Activated naive CD8-positive, alpha-beta T cell treated with anti-CD3 and anti-CD28 coated beads, Interleukin-2, amount 50 U/mL, for 24 hours (primary cell): ENCODE measurements around the gene CRYGN.

Experiments used
- ATAC-seq: fragments of 150-1000 bp; cut with Tn5 transposase; one replicate; pipeline ENCODE4 v1.10.0; 2021
- DNase-seq: peaks from one replicate; pipeline ENCODE4 v3.0.0; 2021
- H3K27ac Mint-ChIP-seq: one replicate; pipeline ENCODE4 v1.8.0; 2021; ENCODE audit warnings: mild to moderate bottlenecking, mixed read lengths
- H3K27me3 Mint-ChIP-seq: one replicate; pipeline ENCODE4 v1.8.0; 2021; ENCODE audit warnings: mixed read lengths
- H3K36me3 Mint-ChIP-seq: one replicate; pipeline ENCODE4 v1.8.0; 2021; ENCODE audit warnings: low read depth, mixed read lengths
- H3K4me1 Mint-ChIP-seq: one replicate; pipeline ENCODE4 v1.8.0; 2021; ENCODE audit warnings: mixed read lengths
- H3K4me3 Mint-ChIP-seq: one replicate; pipeline ENCODE4 v1.8.0; 2021; ENCODE audit warnings: mild to moderate bottlenecking, moderate library complexity, mixed read lengths
- H3K9me3 Mint-ChIP-seq: one replicate; pipeline ENCODE4 v1.8.0; 2021; ENCODE audit warnings: mixed read lengths

The CRYGN gene

DNA sequence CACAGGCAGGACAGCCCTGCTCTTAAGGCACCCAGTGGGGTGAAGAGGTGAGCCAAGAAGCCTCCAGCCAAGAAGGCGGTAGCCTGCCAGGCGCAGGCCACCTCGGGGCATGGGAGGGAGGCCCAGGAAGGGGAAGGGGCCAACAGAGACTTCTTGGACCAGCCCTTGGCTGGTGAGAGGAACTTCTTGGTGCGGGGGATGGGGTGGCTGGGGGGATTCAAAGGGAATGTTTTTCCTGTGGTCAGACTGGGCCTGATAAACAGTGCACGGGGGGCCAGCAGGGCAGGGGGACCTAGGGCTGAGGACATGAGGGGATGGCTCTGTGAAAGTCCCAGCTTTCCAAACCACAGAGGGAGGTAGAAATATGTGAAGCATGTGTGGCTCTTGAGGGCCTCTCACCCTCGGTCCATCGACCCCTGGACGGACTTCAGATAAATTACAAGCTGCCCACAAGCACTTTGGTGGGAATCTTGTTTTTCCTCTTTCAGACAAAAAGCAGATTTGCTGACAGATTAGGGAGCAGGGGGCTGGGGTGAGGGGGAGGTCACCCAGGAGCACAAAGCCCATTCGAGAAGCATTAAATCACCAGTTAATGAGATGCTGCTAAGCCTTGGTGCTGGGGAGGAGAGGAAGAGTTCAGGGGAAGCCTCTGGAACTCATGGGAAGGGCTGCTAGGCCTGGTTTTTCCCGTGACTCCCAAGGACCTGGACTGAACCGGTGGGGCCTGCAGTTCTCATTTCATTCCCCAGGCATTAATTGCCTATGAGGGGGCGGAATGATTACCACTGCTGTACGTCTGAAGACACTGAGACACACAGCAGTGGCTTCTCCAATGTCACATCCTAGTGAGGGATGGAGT lies 11.3 kb downstream of the CRYGN start:
- Mint-ChIP-seq H3K27me3 (no peaks in the 10 kb centered on the region), H3K4me1 (peaks cover 43% of the 10 kb centered on the region), H3K4me3 (no peak overlapping the region), H3K36me3 (no peaks in the 10 kb centered on the region), H3K27ac (no peak overlapping the region), H3K9me3 (no peaks in the 10 kb centered on the region)
- DNase-seq (no peak), ATAC-seq (no peak)

DNA sequence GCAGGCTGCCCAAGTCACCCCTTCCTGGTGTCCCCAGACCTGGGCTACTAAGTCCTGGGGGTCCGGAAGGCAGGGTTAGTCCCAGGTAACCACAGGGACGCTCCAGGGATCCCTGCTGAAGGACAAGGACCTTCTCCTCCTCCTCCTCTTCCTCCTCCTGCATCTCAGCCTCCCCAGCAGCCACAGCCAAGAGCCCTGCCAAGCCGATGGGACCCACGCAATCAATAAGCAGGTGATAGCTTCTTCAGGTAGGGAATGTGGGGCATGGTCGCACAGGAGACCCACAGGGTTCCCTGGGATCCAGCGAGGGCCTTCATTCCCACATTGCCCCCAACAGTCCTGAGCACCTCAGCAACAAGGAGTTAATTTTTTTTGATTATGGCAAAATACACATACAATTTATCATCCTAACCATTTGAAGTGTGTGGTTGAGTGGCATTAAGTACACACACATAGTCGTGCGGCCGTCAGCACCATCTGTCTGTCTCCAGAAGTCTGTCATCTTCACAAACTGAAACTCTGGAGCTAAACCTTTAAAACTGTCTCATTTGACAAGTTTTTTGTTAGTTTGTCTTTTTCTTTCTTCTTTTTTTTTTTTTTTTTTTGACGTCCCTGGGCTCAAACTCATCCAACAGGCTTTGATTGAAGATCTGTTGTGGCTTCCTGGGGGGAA lies 12.1 kb downstream of the CRYGN start:
- Mint-ChIP-seq H3K27me3 (no peaks in the 10 kb centered on the region), H3K36me3 (no peaks in the 10 kb centered on the region), H3K27ac (no peak overlapping the region), H3K9me3 (no peaks in the 10 kb centered on the region), H3K4me1 (peaks cover 35% of the 10 kb centered on the region), H3K4me3 (no peak overlapping the region)
- DNase-seq (no peak), ATAC-seq (no peak)

DNA sequence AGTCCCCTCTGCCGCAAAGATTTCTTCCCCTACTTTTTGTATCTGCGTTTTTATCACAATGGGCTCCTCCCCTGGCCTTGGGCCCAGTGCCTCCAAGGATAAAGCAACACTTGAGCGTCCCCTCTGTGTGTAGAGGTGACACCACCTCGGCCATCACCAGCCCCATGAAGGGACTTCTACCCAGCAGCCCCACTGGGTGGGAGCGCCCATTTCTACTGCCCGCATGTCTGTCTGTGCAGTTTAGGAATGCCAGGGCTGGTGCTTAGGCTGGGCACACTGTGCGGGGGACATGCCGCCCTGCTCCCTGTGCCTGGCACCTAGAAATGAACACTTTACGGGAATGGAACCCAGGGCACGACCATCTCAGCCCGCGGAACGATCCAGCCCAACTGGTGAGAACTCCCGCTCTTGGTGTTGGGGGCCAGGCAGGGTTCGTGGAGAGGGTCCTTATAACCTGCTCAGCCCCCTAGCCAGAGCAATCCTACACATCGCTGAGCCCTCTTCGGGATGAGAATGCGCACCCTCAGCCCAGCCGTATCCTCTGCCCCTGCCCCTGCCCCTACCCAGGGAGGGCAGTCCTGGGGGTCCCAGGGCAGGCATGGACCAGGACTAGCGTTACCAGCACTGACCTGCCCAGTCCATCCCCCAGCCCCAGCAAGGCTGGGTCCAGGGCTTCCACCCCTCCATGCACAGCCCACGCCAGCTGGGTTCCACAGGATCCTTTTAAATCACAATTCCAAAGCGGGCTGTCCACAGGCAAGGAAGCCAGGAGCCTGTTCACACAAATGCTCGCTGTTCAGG lies 12.8 kb downstream of the CRYGN start:
- H3K27ac Mint-ChIP-seq = no peak overlapping the region
- H3K4me1 Mint-ChIP-seq = peaks cover 31% of the 10 kb centered on the region
- no peaks in the 10 kb centered on the region for H3K36me3 Mint-ChIP-seq
- ATAC-seq = no peak
- H3K4me3 Mint-ChIP-seq = no peak overlapping the region
- H3K9me3 Mint-ChIP-seq = no peaks in the 10 kb centered on the region
- DNase-seq = no peak
- no peaks in the 10 kb centered on the region for H3K27me3 Mint-ChIP-seq

DNA sequence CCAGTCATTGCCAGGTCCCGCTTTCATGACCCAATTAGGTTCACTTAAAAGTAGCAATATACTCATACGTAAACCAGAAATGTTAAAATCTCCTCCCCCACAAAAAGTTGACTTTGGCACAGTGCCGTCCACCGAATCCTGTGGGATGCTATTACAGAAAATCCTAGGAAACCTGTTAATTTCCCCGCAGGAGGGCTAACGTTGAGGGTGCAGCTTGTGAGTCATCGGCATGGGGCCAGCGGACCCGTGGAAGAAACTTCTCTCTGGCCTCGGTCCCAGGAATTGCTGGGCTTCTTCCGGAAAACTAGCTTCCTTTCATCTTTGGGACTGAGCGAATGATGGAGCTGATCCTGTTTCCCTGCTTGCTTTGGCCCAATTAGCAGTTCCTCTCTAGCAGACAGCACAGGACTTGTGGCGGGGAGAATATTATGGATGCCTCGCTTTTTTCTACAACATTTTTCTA lies 13.5 kb downstream of the CRYGN start:
- Mint-ChIP-seq H3K9me3 (no peaks in the 10 kb centered on the region), H3K27me3 (no peaks in the 10 kb centered on the region), H3K36me3 (no peaks in the 10 kb centered on the region), H3K4me3 (no peak overlapping the region), H3K4me1 (peaks cover 29% of the 10 kb centered on the region), H3K27ac (no peak overlapping the region)
- no peak for DNase-seq
- no peak for ATAC-seq

DNA sequence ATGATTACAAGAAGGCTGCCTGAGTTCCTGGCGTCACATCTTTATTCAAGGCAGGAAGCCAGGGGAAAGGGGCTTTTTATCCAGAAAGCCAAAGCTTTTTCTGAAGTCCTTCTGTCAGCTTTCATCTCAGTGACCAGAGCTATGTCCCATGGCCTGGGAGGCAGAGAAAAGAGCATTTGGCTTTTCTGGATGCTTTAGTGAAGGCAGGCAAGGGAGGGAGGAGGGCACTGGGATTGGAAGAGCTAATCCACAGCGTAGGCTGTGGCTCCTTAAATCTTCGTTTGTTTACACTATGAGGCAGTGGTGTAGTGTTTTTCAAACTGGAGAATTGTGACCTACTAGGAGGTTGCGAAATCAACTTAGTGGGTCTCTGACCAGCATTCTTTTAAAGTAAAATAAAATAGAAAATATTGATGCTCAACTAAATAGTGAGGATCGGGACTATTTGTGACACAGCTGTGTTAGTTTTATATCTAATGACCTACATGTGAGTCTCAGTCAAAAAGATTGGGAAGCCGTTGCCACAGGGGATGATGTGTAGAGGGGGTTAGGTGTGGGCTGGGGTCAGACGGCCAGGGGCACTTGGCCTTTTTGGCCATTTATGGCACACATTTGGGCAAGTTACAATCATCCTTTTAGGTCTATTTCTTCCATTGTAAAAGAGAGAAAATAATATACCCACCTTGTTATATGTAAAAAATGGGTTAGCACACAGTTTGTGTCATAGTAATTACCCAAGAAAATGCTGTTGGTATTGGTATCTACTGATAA lies 14.1 kb downstream of the CRYGN start:
- Mint-ChIP-seq H3K9me3 (no peaks in the 10 kb centered on the region), H3K27me3 (no peaks in the 10 kb centered on the region), H3K4me3 (no peak overlapping the region), H3K36me3 (no peaks in the 10 kb centered on the region), H3K27ac (no peak overlapping the region), H3K4me1 (peaks cover 29% of the 10 kb centered on the region)
- ATAC-seq (no peak), DNase-seq (no peak)

DNA sequence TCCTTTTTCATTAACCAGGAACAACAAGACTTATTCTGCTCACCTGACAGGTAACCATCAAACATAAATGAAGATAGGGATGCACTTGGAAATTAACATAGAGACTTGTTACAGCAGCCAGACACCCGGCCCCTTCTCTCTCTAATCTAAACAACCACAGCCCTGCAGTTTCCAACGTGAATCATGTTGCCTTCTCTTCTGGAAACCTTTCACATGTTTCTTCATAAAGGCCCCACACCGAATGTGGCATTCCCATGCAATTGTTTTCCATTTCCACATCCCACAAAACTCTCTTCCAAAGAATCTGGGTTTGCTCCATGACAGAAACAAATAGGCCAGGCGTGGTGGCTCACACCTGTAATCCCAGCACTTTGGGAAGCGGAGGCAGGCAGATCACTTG lies 15.1 kb downstream of the CRYGN start:
- Mint-ChIP-seq H3K4me1 (peaks cover 22% of the 10 kb centered on the region), H3K9me3 (no peaks in the 10 kb centered on the region), H3K27ac (no peak overlapping the region), H3K4me3 (no peak overlapping the region), H3K36me3 (peaks cover 3% of the 10 kb centered on the region), H3K27me3 (no peaks in the 10 kb centered on the region)
- DNase-seq (no peak), ATAC-seq (no peak)

DNA sequence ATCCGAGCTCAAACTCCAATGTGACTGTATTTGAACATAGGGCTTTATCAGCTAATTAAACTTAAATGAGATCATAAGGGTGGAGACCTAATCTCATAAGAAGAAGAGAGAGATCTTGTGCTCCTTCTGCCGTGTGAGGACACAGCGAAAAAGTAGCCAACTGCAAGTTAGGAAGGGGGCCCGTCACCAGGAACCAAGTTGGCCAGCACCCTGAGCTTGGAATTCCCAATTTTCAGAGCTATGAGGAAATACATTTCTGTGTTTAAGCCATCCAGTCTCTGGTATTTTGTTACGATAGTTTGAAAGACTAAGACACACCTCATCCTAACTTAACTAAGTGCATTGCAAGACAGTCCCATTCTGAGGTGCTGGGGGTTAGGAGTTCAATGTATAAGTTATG lies 16.0 kb downstream of the CRYGN start:
- Mint-ChIP-seq H3K36me3 (peaks cover 3% of the 10 kb centered on the region), H3K27ac (no peak overlapping the region), H3K27me3 (no peaks in the 10 kb centered on the region), H3K4me1 (peaks cover 13% of the 10 kb centered on the region), H3K9me3 (no peaks in the 10 kb centered on the region), H3K4me3 (no peak overlapping the region)
- no peak for DNase-seq
- no peak for ATAC-seq

DNA sequence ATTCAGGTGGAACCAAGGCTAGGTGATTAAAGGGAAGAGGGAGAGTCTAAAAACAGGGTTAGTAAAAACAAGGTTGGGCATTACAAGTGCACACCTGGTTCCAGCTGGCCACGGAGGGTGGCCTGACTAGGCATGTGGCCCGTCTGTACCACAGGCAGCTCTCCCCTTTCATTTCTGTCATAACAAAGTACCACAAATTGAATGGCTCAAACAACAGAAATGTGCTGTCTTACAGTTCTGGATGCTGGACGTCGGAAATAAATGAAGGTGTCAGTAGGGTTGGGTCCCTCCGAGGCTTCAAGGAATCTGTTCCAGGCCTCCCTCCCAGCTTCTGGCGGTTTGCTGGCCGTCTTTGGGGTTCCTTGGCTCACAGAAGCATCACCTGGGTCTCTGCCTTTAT lies 16.7 kb downstream of the CRYGN start:
- no peaks in the 10 kb centered on the region for H3K27me3 Mint-ChIP-seq
- H3K36me3 Mint-ChIP-seq = peaks cover 3% of the 10 kb centered on the region
- DNase-seq = no peak
- no peak overlapping the region for H3K27ac Mint-ChIP-seq
- peaks cover 3% of the 10 kb centered on the region for H3K9me3 Mint-ChIP-seq
- peaks cover 6% of the 10 kb centered on the region for H3K4me1 Mint-ChIP-seq
- H3K4me3 Mint-ChIP-seq = no peak overlapping the region
- ATAC-seq = no peak

DNA sequence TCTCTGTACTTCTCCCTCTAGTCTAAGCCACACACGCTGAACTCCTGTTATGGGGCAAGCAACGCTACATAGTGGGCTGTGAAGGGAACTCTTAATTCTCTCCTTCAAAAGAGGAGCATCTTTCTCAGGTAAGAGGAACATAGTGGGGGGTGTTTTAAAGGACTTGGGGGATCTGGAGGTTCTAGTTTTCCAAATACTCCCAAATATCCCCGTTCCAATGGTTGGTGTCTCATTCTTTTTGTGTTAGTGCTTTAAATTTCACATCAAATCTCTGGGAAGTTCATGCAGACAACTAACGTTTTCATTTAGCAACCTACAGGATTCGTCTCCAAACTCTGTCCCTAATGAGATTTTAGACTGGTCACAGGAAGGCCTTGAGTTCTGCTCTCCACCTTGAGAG lies 17.7 kb downstream of the CRYGN start:
- Mint-ChIP-seq H3K27me3 (no peaks in the 10 kb centered on the region), H3K27ac (no peak overlapping the region), H3K9me3 (peaks cover 6% of the 10 kb centered on the region), H3K36me3 (peaks cover 3% of the 10 kb centered on the region), H3K4me1 (no peaks in the 10 kb centered on the region), H3K4me3 (no peak overlapping the region)
- DNase-seq = no peak
- ATAC-seq = no peak

DNA sequence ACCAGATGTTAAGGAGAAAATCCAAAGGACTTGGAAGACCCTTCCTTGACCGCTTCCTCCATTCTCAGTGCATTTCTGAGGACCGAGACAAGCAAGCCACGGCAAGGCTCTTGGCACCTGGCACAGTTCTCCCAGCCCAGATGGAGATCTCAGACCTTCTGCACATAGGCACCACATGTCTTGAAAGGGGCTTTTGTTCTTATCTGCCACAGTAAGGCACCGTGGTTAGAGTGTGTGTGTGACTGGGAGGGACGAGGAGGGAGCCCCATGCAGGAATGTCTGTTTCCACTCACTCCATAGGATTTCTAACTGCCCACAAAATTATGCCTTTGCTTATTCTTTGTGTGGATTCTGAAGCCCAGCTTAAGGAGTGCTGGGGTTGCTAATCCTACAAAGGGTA lies 19.8 kb downstream of the CRYGN start:
- peaks cover 3% of the 10 kb centered on the region for H3K4me1 Mint-ChIP-seq
- DNase-seq = no peak
- H3K4me3 Mint-ChIP-seq = no peak overlapping the region
- H3K9me3 Mint-ChIP-seq = peaks cover 6% of the 10 kb centered on the region
- ATAC-seq = no peak
- peaks cover 3% of the 10 kb centered on the region for H3K36me3 Mint-ChIP-seq
- H3K27me3 Mint-ChIP-seq = no peaks in the 10 kb centered on the region
- no peak overlapping the region for H3K27ac Mint-ChIP-seq

DNA sequence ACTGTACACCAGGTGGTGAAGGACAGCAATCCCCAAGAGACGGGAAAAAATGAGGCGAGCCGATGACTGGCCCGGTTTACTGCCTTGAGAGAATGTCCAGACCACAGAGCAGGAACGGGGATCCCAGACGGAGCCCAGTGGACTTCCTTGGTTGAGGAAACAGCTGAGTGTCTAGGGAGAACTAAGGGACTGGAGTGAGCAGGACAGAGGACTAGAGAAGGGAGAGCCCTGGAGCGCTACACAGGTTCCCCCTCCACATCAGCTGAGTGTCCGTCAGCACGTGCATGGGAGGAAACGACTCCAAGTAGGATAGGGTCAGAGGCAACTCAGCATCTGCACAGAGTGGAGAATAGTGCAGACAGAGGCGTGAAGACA lies 23.0 kb downstream of the CRYGN start:
- Mint-ChIP-seq H3K4me3 (no peak overlapping the region), H3K4me1 (peaks cover 30% of the 10 kb centered on the region), H3K9me3 (peaks cover 9% of the 10 kb centered on the region), H3K36me3 (peaks cover 5% of the 10 kb centered on the region), H3K27me3 (peaks cover 12% of the 10 kb centered on the region), H3K27ac (no peak overlapping the region)
- ATAC-seq = no peak
- DNase-seq = no peak

DNA sequence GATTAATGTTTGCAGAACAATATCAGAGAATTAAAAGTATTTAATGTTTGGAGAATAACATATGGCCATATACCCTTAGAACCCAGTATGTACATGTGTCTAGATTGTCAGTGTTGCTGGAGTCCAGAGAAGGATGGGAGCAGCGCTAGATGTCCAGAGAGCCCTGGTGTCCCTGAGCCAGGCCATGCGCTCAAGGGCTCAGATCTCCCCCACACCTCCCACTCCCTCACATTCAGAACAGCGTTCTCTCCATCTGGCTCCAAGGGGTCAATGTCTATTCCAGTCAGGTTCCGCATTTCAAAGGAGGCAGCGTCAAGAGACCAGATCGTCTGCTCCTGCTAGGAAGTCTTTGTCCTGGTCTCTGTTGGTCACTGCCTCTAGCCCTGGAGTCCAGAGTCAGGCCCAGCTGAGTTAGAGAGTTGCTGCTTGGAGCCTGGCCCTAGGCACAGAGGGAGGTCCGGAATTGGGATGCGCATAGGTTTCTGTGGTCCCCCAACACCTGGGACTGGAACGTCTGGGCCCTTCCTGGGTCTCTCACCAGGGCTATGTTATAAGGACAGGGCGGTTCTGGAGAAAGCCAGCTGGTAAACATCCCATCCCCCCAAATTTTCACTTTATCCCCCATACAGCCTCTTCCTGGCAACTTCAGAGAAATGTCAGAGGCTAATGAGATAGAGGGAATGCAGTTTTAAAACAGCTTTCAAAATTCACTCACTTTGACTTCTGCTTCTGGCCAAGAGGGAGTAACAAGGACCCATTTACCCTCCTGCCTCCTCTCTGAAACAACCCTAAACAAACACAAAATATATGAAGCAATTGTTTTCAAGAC lies 23.6 kb downstream of the CRYGN start:
- no peak overlapping the region for H3K27ac Mint-ChIP-seq

DNA sequence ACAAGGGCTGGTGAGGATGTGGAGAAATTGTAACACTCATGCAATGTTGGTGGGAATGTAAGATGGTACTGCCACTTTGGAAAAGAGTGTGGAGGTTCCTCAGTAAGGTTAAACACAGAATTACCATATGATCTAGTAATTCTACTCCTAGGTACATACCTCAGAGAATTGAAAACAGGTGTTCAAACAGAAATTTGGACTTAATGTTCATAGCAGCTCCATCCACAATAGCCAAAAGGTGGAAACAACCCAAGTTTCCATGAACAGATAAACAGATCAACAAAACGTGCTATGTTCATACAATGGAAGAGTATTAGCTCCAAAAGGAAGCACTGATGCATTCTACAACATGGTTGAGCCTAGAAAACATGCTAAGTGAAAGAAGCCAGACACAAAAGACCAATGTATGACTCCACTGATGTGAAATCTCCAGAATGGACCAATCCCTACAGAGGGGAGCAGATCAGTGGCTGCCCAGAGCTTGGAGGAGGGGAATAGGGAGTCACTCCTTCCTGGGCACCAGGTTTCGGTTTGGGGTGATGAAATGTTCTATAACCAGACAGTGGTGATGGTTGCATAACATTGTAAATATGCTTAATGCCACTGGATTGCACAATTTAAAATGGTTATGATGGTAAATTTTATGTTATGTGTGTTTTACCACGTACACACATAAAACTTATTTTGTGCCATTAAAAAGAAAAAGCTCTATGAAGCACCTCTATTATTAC lies 24.4 kb downstream of the CRYGN start:
- no peak for ATAC-seq
- Mint-ChIP-seq H3K4me1 (peaks cover 41% of the 10 kb centered on the region), H3K36me3 (peaks cover 5% of the 10 kb centered on the region), H3K9me3 (peaks cover 9% of the 10 kb centered on the region), H3K27ac (no peak overlapping the region), H3K4me3 (no peak overlapping the region), H3K27me3 (peaks cover 26% of the 10 kb centered on the region)
- DNase-seq = no peak

More for the DNA sequence above, 23.6 kb downstream of the CRYGN start:
- Mint-ChIP-seq H3K4me1 (peaks cover 35% of the 10 kb centered on the region), H3K4me3 (no peak overlapping the region), H3K36me3 (peaks cover 5% of the 10 kb centered on the region), H3K27me3 (peaks cover 18% of the 10 kb centered on the region), H3K9me3 (peaks cover 9% of the 10 kb centered on the region)
- no peak for DNase-seq
- no peak for ATAC-seq
